ENCODE results near the gene FAF1. TPM values are rescaled to one million over a fixed set of nuclear protein-coding genes. Genes with fewer than 3 reads are reported as not detected.

FAF1 gene
- total RNA-seq, 4 donors from 2014 or later, result 46.1 to 72.2 (median 52.2) TPM

DNA sequence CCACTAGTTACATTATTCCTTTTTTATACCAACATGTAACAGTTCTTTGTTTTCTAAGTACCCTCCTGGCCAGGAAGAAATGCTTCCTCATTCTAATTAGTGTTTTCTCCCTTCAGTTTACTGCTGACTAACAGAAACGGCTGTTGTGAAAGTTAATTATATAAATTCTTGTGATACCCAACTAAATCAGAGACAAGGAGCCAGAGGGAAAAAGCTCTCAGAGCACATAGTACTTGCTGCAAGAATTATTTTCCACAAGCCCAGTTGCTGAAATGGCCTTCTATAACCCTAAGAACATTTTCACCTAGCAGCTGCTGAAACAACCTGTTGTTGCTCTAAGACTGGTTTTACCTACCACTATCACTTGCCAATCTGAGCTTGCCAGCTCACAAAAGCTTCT is 82.4 kb downstream of the FAF1 start:
- TF ChIP-seq, protein P1, sequence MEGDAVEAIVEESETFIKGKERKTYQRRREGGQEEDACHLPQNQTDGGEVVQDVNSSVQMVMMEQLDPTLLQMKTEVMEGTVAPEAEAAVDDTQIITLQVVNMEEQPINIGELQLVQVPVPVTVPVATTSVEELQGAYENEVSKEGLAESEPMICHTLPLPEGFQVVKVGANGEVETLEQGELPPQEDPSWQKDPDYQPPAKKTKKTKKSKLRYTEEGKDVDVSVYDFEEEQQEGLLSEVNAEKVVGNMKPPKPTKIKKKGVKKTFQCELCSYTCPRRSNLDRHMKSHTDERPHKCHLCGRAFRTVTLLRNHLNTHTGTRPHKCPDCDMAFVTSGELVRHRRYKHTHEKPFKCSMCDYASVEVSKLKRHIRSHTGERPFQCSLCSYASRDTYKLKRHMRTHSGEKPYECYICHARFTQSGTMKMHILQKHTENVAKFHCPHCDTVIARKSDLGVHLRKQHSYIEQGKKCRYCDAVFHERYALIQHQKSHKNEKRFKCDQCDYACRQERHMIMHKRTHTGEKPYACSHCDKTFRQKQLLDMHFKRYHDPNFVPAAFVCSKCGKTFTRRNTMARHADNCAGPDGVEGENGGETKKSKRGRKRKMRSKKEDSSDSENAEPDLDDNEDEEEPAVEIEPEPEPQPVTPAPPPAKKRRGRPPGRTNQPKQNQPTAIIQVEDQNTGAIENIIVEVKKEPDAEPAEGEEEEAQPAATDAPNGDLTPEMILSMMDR (IDR thresholded peaks at IDR 0.05; ENCODE audit: low read depth), result no peak

DNA sequence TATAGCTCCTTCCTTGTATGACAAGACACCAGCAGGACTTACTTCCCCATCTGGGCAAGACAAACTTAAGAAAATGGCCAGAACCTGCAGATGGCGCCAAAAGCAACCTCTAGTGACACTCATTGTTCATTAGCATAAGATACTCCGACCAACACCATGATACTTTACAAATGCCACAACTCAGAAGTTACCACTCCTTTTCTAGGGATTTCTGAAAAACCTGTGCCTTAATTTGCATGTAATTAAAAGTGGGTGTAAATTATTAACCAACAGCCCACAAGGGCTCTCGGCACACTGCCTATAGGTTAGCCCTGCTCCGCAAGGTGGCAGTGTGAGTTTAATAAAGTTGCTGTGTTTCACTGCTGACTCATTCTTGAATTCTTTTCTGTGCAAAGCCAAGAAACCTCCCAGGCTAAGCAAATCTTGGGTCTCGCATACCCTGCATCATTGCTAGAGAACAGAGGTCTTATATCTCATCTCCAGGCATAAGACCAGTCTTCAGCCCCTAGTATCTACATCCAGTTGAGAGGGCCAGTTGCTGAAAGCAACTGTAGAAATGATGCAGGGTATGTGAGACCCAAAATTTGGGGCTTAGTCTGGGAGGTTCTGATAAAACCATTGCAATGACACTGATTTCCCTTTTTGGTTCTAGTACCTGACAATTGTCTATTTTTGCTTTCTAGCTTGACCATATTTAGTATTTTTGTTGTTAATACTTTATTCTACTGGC is 86.4 kb downstream of the FAF1 start:
- TF ChIP-seq, protein P1 (IDR thresholded peaks at IDR 0.05; ENCODE audit: low read depth), result no peak

DNA sequence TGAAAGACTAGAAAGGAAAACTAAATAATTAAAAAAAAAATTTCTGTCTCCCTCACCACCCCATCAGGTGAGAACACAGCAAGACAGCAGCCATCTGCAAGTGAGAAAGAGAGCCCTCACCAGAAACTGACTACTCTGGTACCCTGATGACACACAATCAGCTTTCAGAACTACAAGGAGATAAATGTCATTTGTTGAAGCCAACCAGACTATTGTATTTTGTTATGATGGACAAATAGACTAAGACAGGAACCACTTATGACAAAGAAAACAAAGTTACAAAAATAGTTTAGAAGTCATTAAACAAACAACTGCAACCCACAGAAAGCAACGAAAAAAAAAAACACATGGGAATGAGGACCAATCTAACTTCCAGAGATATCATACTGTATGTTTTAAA is 98.3 kb downstream of the FAF1 start:
- TF ChIP-seq, protein P1 (IDR thresholded peaks at IDR 0.05; ENCODE audit: low read depth), result no peak

DNA sequence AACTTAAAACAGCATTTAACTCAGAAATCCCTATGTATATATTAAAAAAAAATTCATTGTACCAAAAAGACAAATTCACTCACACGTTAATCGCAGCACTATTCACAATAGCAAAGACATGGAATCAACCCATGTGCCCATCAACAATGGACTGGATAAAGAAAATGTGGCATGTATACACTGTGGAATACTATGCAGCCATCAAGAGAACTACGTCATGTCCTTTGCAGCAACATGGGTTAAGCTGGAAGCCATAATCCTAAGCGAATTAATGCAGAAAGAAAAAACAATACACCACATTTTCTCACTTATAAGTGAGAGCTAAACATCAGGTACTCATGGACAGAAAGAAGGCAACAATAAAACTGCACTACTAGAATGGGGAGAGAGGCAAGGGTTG is 99.4 kb downstream of the FAF1 start:
- TF ChIP-seq, protein P1 (IDR thresholded peaks at IDR 0.05; ENCODE audit: low read depth), result no peak

DNA sequence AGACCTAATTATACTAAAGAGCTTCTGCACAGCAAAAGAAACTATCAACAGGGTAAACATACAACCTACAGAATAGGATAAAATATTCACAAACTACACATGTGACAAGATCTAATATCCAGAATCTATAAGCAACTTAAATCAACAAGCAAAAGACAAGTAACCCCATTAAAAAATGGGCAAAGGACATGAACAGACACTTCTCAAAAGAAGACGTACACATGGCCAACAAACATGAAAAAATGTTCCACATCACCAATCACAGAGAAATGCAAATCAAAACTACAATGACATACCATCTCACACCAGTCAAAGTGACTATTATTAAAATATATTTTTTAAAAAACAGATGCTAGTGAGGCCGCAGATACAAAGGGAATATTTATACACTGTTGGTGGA is 99.8 kb downstream of the FAF1 start:
- TF ChIP-seq, protein P1 (IDR thresholded peaks at IDR 0.05; ENCODE audit: low read depth), result no peak

DNA sequence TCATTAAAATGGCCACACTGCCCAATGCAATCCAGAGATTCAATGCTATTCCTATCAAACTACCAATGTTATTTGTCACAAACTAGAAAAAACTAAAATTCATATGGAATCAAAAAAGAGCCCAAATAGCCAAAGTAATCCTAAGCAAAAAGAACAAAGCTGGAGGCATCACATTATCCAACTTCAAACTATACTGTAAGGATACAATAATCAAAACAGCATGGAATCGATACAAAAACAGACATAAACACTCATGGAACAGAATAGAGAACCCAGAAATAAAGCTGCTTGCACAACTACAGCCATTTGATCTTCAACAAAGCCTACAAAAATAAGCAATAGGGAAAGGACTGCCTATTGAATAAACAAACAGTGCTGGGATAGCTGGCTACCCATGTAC is 100.4 kb downstream of the FAF1 start:
- TF ChIP-seq, protein P1 (IDR thresholded peaks at IDR 0.05; ENCODE audit: low read depth), result no peak

DNA sequence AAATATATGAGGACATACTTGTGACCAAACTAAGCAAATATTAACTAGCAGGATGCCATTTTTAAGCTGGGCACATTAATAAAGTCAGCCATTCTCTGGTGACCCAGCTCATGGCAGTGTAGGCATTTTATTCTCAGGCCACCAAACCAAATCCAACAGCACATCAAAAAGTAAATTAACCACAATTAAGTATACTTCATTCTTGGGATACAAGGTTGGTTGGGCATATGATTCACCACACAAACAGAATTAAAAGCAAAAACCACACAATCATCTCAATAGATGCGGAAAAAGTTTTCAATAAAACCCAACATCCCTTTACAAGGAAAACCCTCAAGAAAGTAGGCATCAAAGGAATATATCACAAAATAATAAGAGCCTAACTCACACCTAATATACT is 101.3 kb downstream of the FAF1 start:
- TF ChIP-seq, protein P1 (IDR thresholded peaks at IDR 0.05; ENCODE audit: low read depth), result no peak
